GM12874 (cell line): ENCODE measurements around the gene RASSF10.

Experiments
- TF ChIP-seq, protein P1 (sequence below): IDR thresholded peaks from 2 replicates; pipeline ENCODE4 v1.5.1; 2011; ENCODE audit warnings: low read depth, mild to moderate bottlenecking, control low read depth, low read length, moderate library complexity; ENCODE audit not compliant: insufficient read depth

The RASSF10 gene

DNA sequence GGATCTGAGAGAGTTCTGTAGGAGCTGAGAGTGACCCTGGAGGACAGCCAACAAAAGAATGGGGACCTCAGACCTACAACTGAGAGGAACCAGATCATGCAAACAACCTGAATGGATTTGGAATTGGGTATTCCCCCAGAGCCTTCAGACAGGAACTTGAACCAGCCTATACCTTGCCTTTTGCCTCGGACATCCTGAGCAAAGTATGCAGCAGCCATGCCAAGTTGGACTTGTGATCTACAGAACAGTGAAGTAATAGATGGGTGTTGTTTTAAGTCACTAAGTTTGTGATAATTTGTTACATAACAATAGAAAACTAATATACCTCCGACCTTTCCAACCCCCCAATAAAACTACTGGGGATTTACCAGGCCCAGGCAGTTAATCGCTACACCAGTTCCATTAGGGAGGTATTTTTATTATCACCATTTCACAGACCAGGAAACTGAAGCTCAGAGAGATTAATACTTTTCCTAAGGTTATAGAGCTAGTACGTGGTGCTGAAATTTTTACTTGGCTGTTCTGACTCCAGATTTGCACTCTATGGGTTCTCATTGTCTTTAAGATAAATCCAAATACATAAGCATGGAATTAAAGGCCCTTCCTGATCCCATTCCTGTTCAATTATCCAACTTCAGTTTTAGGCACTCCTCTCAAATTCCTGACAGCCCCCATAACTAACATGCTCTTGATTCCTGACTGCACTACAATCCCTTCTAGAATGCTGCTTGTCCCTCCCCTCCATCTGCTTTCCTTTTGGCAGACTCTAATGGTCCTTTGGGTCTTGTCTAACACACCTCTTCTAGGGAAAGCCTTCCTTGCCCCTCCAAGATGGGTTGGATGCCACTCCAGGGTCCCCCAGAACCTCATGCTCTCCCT is 1.7 kb upstream of the RASSF10 start:
- TF ChIP-seq, protein P1, sequence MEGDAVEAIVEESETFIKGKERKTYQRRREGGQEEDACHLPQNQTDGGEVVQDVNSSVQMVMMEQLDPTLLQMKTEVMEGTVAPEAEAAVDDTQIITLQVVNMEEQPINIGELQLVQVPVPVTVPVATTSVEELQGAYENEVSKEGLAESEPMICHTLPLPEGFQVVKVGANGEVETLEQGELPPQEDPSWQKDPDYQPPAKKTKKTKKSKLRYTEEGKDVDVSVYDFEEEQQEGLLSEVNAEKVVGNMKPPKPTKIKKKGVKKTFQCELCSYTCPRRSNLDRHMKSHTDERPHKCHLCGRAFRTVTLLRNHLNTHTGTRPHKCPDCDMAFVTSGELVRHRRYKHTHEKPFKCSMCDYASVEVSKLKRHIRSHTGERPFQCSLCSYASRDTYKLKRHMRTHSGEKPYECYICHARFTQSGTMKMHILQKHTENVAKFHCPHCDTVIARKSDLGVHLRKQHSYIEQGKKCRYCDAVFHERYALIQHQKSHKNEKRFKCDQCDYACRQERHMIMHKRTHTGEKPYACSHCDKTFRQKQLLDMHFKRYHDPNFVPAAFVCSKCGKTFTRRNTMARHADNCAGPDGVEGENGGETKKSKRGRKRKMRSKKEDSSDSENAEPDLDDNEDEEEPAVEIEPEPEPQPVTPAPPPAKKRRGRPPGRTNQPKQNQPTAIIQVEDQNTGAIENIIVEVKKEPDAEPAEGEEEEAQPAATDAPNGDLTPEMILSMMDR, result no peak

DNA sequence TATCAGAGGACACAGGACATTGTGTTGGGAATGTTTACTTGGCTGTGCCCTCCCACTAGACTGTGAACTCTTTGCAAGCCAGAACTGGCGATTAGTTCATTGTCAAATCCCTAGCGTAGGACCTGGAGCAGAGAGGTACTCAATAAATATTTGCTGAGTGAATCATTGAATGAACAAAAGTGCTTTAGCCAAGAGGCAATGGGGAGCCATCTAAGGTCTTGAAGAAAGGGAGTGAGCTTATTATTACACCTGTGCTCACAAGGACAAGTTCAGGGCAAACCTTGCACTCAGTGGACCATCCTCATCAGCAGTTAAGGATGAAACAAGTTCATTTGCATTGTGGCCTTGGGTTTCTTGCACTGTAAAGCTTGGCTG is 1.1 kb upstream of the RASSF10 start:
- TF ChIP-seq, protein P1, result no peak

DNA sequence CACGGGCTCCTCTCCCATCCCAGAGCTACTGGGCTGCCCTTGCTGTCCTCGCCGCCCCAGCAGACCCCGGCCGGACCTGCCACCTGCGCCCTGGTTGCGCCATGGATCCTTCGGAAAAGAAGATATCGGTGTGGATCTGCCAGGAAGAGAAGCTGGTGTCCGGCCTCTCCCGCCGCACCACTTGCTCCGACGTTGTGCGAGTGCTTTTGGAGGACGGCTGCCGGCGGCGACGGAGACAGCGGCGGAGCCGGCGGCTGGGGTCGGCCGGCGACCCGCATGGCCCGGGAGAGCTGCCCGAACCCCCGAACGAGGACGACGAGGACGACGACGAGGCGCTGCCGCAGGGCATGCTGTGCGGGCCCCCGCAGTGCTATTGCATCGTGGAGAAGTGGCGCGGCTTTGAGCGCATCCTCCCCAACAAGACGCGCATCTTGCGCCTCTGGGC is 382 bp downstream of the RASSF10 start:
- TF ChIP-seq, protein P1, result no peak

DNA sequence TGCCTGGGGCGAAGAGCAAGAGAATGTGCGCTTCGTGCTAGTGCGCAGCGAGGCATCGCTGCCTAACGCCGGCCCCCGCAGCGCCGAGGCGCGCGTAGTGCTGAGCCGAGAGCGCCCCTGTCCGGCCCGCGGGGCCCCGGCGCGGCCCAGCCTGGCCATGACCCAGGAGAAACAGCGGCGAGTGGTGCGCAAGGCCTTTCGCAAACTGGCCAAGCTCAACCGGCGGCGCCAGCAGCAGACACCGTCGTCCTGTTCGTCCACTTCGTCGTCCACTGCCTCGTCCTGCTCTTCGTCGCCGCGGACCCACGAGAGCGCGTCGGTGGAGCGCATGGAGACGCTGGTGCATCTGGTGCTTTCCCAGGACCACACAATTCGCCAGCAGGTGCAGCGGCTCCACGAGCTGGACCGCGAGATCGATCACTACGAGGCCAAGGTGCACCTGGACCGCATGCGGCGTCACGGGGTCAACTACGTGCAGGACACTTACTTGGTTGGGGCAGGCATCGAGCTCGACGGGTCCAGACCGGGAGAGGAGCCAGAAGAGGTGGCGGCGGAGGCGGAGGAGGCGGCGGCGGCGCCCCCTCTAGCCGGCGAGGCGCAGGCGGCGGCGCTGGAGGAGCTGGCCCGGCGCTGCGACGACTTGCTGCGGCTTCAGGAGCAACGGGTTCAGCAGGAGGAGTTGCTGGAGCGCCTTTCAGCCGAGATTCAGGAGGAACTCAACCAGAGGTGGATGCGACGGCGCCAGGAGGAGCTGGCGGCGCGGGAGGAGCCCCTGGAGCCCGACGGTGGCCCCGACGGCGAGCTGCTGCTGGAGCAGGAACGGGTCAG is 1.0 kb downstream of the RASSF10 start:
- TF ChIP-seq, protein P1, result no peak

DNA sequence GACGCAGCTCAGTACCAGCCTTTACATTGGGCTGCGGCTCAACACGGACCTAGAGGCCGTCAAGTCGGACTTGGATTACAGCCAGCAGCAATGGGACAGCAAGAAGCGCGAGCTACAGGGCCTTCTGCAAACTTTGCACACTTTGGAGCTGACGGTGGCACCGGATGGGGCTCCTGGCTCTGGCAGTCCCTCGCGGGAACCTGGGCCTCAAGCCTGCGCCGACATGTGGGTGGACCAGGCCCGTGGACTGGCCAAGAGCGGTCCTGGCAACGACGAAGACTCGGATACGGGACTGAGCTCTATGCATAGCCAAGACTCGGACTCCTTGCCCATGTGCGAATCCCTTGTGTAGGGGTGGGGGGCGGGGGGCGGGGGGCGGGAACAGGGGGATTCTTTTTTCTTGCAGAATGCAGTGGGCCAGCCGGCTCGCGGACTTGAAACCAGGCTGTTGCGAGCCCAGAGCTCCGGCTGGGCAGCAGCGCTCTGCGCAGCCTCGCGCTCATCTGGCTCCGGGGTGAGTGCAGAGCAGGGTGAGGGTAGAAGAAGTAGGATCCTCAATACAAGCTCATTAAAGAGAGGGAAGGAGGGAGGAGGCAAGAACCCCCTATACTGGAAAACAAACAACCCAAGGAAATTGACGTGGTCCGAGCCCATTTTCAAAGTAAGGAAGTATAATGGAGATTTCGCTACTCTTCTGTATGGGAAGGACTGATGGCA is 1.8 kb downstream of the RASSF10 start:
- TF ChIP-seq, protein P1, result no peak

DNA sequence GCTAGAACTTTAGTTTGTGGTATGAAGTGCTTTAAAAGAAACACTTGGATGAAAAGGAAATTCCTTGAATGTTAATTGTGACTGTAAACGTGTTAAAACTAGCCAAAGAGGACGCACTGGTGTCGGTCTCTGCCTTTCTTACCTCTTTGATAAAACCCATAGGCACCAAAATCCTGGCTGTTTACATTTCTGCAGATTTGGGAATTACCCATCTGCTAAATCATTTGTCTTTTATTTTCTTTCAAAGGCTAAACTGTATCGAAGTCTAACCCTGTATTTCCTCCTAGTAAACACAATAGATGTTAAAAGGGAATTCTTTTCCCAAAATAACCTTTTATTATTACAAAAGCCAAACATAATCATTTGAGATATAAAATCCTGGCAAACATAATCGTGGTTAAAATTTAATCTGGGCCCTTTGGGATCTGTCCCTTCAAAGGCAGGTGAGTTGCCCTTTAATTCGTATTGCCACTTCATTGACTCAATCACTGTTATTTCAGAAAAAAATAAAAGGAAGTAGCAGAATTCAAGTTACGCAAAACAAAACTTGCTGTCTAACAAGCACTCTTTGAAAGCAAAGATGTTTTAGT is 2.4 kb downstream of the RASSF10 start:
- TF ChIP-seq, protein P1, result no peak
